T-helper 2 cell treated with Interferon-gamma antibody and Interleukin-4, amounts not matched to agents 100 ng/mL and 5 ng/mL, for 36 hours (primary cell): Measurements from ENCODE around the gene YARS2. TPM values are rescaled to one million over a fixed set of nuclear protein-coding genes. Genes with fewer than 3 reads are reported as not detected.
"Not testable (repeated sequence)": the region's sequence is repeated elsewhere in the genome, so short reads cannot be mapped to it uniquely, and the experiment has no call there.

Source experiments
- intact Hi-C: fragments of 100-400 bp; cut with micrococcal nuclease; formaldehyde crosslinking; loops from one replicate; pipeline ENCODE4 v1.15.1; 2023
- total RNA-seq: library from RNA; stranded (reverse); gene quantifications from 2 replicates; pipeline ENCODE4 v1.2.3, GENCODE V29; 2022

The YARS2 gene
- total RNA-seq, 1 donor from 2014 or later = 19.0 TPM

- intact Hi-C loops = loop anchor here (2.0 to 10.0 kb wide), 2 partner anchors 1101 to 1371 kb away; no protein-coding TSS in a partner anchor
Measured at GRCh38 chr12:32754111-32754510, 1.6 kb downstream of the YARS2 start.

- intact Hi-C loops = loop anchor here (2.0 to 10.0 kb wide), 2 partner anchors 1101 to 1371 kb away; no protein-coding TSS in a partner anchor
Measured at GRCh38 chr12:32753605-32754004, 2.1 kb downstream of the YARS2 start.

- intact Hi-C loops = no loop called here
Measured at GRCh38 chr12:32743264-32743663, 12.4 kb downstream of the YARS2 start.

- intact Hi-C loops = no loop called here
Measured at GRCh38 chr12:32742133-32742532, 13.6 kb downstream of the YARS2 start.

GRCh38 chr12:32739279-32739678 is 16.4 kb downstream of the YARS2 start:
- intact Hi-C loops = no loop called here

GRCh38 chr12:32737715-32738114 is 18.0 kb downstream of the YARS2 start:
- intact Hi-C loops = no loop called here

- intact Hi-C loops = no loop called here
Measured at GRCh38 chr12:32736445-32736844, 19.3 kb downstream of the YARS2 start.

GRCh38 chr12:32734952-32735351 is 20.7 kb downstream of the YARS2 start:
- intact Hi-C loops = no loop called here

GRCh38 chr12:32727237-32727636 is 28.5 kb downstream of the YARS2 start:
- intact Hi-C loops = no loop called here

GRCh38 chr12:32726286-32726685 is 29.4 kb downstream of the YARS2 start:
- intact Hi-C loops = no loop called here

- intact Hi-C loops = not testable (repeated sequence)
Measured at GRCh38 chr12:32725308-32725707, 30.4 kb downstream of the YARS2 start.

- intact Hi-C loops = no loop called here
Measured at GRCh38 chr12:32718926-32719325, 36.8 kb downstream of the YARS2 start.

GRCh38 chr12:32714772-32715171 is 40.9 kb downstream of the YARS2 start:
- intact Hi-C loops = no loop called here

GRCh38 chr12:32708926-32709325 is 46.8 kb downstream of the YARS2 start:
- intact Hi-C loops = no loop called here

GRCh38 chr12:32706335-32707024 is 49.2 kb downstream of the YARS2 start:
- intact Hi-C loops = no loop called here

- intact Hi-C loops = no loop called here
Measured at GRCh38 chr12:32705783-32706182, 49.9 kb downstream of the YARS2 start.

- intact Hi-C loops = no loop called here
Measured at GRCh38 chr12:32702946-32703345, 52.8 kb downstream of the YARS2 start.

- intact Hi-C loops = no loop called here
Measured at GRCh38 chr12:32702473-32702872, 53.2 kb downstream of the YARS2 start.

GRCh38 chr12:32699437-32699836 is 56.3 kb downstream of the YARS2 start:
- intact Hi-C loops = not testable (repeated sequence)

- intact Hi-C loops = no loop called here
Measured at GRCh38 chr12:32698285-32698684, 57.4 kb downstream of the YARS2 start.

- intact Hi-C loops = no loop called here
Measured at GRCh38 chr12:32697445-32697844, 58.3 kb downstream of the YARS2 start.
